K562 (cell line): ENCODE data around the gene VIPR1. TPM values are rescaled to one million over a fixed set of nuclear protein-coding genes. Genes with fewer than 3 reads are reported as not detected.

Source experiments
- CBX5 ChIP-seq: IDR thresholded peaks from 2 replicates; pipeline ENCODE4 v1.6.1; 2014; ENCODE audit warnings: low read depth, borderline replicate concordance
- MAFF ChIP-seq: IDR thresholded peaks from 2 replicates; pipeline ENCODE4 v1.6.1; 2012; ENCODE audit warnings: low read length, improper control_type of control experiment
- MBD2 ChIP-seq: sonication (generic); IDR thresholded peaks from 2 replicates; pipeline ENCODE4 v1.6.1; 2016; ENCODE audit warnings: low read depth, borderline replicate concordance
- NCOA2 ChIP-seq, 2 experiments: fragments of 450-650 bp; IDR thresholded peaks; 2 replicates each; pipeline ENCODE4 v1.6.1; 2018; ENCODE audit warnings: mild to moderate bottlenecking in 2 of 2, moderate library complexity in 1 of 2; ENCODE audit not compliant: partially characterized antibody in 2 of 2
- PML ChIP-seq: IDR thresholded peaks from 2 replicates; pipeline ENCODE4 v1.6.1; 2012; ENCODE audit warnings: low read length, inconsistent platforms
- PTBP1 ChIP-seq: fragments of 200-400 bp; formaldehyde crosslinking; IDR thresholded peaks from 2 replicates; pipeline ENCODE4 v1.6.1; 2017; ENCODE audit warnings: low read depth, low read length
- SNAPC5 ChIP-seq: fragments of 250-450 bp; sonication (Bioruptor Pico); IDR thresholded peaks from 2 replicates; pipeline ENCODE4 v1.8.0; 2021; ENCODE audit warnings: moderate library complexity, mild to moderate bottlenecking, inconsistent platforms
- SP1 ChIP-seq: sonication (generic); formaldehyde crosslinking; IDR thresholded peaks from 2 replicates; pipeline ENCODE4 v1.8.1; 2022; ENCODE audit warnings: mild to moderate bottlenecking, missing genetic modification reagents
- TAF1 ChIP-seq: IDR thresholded peaks from 2 replicates; pipeline ENCODE4 v1.6.1; 2011; ENCODE audit warnings: mild to moderate bottlenecking, low read length, moderate library complexity; ENCODE audit not compliant: insufficient read depth, control insufficient read depth, severe bottlenecking; ENCODE audit errors: extremely low read depth
- THRAP3 ChIP-seq: fragments of 450-650 bp; IDR thresholded peaks from 2 replicates; pipeline ENCODE4 v1.6.1; 2016; ENCODE audit warnings: mild to moderate bottlenecking, inconsistent platforms, borderline replicate concordance
- ZFP30 ChIP-seq: fragments of 250-450 bp; sonication (Bioruptor Pico); IDR thresholded peaks from 2 replicates; pipeline ENCODE4 v1.8.0; 2022; ENCODE audit warnings: moderate library complexity, mild to moderate bottlenecking, inconsistent platforms, borderline replicate concordance
- ZNF41 ChIP-seq: fragments of 250-450 bp; sonication (Bioruptor Pico); conservative IDR thresholded peaks from 2 replicates; pipeline ENCODE4 v1.4.0; 2020; ENCODE audit warnings: mild to moderate bottlenecking
- ZNF444 ChIP-seq: fragments of 250-450 bp; sonication (Bioruptor Pico); IDR thresholded peaks from 2 replicates; pipeline ENCODE4 v1.4.0; 2020; ENCODE audit warnings: mild to moderate bottlenecking, moderate library complexity
- polyA plus RNA-seq, 8 experiments: library from polyadenylated mRNA; depleted of rRNA in 4 of 8; stranded (reverse) in 5 of 8; unstranded in 3 of 8; fragments of >200 nt; fragmentation: Nextera tagmentation in 2 of 8; fragmentation: Illumina TruSeq in 1 of 8; extraction: Ambion mirVana in 2 of 8; extraction: Trizol in 1 of 8; gene quantifications; 2 replicates each; pipeline versions ENCODE4 v1.2.1 to v1.2.3, GENCODE V29; 2011 to 2014; ENCODE audit warnings: inconsistent platforms in 1 of 8, missing spikeins in 1 of 8
- total RNA-seq, 7 experiments: library from RNA; depleted of rRNA in 6 of 7; stranded (reverse); fragments of >200 nt in 6 of 7; fragmentation: Illumina TruSeq in 2 of 7; extraction: Trizol in 2 of 7; gene quantifications; 2 replicates each; pipeline versions ENCODE4 v1.2.1 to v1.2.3, GENCODE V29; 2011 to 2021; ENCODE audit warnings: low replicate concordance in 1 of 7
- TF ChIP-seq, protein P1 (sequence below): fragments of 450-650 bp; IDR thresholded peaks from 2 replicates; pipeline ENCODE4 v1.6.1; 2016; ENCODE audit warnings: low read depth
- TF ChIP-seq, protein P2 (sequence below): fragments of 250-450 bp; sonication (Bioruptor Pico); IDR thresholded peaks from 2 replicates; pipeline ENCODE4 v1.8.0; 2021; ENCODE audit warnings: moderate library complexity, mild to moderate bottlenecking, inconsistent platforms
- TF ChIP-seq, protein P3 (sequence below), 2 experiments: fragments of 450-650 bp; conservative IDR thresholded peaks; 2 replicates each; pipeline ENCODE4 v1.6.1; 2017; ENCODE audit warnings: mild to moderate bottlenecking in 2 of 2, moderate library complexity in 2 of 2

Gene VIPR1
- total and polyA plus RNA-seq, 9 of the 15 experiments (the other 6 are each of a cell fraction or from before 2014, with no cell fraction given), result 0.04 to 0.38 (median 0.12) TPM; not detected in 3

- TF ChIP-seq MAFF (no peak), ZFP30 (CRISPR knock-in tag) (no peak), PTBP1 (no peak), SP1 (peak; percentile 91), THRAP3 (no peak), TAF1 (peak; percentile 37), ZNF41 (CRISPR knock-in tag) (no peak), NCOA2 (IDR thresholded peaks at IDR 0.05; ENCODE audit: partially characterized antibody in 2 of 2) (no peak), SNAPC5 (CRISPR knock-in tag) (no peak), MBD2 (peak; percentile 86; the same call in 1 of the 2 replicates), CBX5 (no peak), ZNF444 (CRISPR knock-in tag) (no peak), PML (peak; percentile 78)
- TF ChIP-seq, protein P1, sequence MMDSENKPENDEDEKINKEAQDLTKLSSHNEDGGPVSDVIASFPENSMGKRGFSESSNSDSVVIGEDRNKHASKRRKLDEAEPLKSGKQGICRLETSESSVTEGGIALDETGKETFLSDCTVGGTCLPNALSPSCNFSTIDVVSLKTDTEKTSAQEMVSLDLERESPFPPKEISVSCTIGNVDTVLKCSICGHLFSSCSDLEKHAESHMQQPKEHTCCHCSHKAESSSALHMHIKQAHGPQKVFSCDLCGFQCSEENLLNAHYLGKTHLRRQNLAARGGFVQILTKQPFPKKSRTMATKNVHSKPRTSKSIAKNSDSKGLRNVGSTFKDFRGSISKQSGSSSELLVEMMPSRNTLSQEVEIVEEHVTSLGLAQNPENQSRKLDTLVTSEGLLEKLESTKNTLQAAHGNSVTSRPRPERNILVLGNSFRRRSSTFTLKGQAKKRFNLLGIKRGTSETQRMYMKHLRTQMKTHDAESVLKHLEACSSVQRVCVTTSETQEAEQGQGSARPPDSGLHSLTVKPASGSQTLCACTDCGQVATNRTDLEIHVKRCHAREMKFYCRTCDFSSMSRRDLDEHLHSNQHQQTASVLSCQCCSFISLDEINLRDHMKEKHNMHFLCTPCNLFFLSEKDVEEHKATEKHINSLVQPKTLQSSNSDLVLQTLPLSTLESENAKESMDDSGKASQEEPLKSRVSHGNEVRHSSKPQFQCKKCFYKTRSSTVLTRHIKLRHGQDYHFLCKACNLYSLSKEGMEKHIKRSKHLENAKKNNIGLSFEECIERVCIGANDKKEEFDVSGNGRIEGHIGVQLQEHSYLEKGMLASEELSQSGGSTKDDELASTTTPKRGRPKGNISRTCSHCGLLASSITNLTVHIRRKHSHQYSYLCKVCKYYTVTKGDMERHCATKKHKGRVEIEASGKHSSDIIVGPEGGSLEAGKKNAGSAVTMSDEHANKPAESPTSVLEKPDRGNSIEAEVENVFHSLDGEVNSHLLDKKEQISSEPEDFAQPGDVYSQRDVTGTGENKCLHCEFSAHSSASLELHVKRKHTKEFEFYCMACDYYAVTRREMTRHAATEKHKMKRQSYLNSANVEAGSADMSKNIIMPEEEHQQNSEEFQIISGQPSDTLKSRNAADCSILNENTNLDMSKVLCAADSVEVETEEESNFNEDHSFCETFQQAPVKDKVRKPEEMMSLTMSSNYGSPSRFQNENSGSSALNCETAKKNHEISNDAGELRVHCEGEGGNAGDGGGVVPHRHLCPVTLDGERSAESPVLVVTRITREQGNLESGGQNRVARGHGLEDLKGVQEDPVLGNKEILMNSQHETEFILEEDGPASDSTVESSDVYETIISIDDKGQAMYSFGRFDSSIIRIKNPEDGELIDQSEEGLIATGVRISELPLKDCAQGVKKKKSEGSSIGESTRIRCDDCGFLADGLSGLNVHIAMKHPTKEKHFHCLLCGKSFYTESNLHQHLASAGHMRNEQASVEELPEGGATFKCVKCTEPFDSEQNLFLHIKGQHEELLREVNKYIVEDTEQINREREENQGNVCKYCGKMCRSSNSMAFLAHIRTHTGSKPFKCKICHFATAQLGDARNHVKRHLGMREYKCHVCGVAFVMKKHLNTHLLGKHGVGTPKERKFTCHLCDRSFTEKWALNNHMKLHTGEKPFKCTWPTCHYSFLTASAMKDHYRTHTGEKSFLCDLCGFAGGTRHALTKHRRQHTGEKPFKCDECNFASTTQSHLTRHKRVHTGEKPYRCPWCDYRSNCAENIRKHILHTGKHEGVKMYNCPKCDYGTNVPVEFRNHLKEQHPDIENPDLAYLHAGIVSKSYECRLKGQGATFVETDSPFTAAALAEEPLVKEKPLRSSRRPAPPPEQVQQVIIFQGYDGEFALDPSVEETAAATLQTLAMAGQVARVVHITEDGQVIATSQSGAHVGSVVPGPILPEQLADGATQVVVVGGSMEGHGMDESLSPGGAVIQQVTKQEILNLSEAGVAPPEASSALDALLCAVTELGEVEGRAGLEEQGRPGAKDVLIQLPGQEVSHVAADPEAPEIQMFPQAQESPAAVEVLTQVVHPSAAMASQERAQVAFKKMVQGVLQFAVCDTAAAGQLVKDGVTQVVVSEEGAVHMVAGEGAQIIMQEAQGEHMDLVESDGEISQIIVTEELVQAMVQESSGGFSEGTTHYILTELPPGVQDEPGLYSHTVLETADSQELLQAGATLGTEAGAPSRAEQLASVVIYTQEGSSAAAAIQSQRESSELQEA, result no peak
- TF ChIP-seq, protein P2, sequence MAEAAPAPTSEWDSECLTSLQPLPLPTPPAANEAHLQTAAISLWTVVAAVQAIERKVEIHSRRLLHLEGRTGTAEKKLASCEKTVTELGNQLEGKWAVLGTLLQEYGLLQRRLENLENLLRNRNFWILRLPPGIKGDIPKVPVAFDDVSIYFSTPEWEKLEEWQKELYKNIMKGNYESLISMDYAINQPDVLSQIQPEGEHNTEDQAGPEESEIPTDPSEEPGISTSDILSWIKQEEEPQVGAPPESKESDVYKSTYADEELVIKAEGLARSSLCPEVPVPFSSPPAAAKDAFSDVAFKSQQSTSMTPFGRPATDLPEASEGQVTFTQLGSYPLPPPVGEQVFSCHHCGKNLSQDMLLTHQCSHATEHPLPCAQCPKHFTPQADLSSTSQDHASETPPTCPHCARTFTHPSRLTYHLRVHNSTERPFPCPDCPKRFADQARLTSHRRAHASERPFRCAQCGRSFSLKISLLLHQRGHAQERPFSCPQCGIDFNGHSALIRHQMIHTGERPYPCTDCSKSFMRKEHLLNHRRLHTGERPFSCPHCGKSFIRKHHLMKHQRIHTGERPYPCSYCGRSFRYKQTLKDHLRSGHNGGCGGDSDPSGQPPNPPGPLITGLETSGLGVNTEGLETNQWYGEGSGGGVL (CRISPR knock-in tag), result no peak
- TF ChIP-seq, protein P3, sequence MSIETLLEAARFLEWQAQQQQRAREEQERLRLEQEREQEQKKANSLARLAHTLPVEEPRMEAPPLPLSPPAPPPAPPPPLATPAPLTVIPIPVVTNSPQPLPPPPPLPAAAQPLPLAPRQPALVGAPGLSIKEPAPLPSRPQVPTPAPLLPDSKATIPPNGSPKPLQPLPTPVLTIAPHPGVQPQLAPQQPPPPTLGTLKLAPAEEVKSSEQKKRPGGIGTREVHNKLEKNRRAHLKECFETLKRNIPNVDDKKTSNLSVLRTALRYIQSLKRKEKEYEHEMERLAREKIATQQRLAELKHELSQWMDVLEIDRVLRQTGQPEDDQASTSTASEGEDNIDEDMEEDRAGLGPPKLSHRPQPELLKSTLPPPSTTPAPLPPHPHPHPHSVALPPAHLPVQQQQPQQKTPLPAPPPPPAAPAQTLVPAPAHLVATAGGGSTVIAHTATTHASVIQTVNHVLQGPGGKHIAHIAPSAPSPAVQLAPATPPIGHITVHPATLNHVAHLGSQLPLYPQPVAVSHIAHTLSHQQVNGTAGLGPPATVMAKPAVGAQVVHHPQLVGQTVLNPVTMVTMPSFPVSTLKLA (conservative IDR thresholded peaks at IDR 0.05), result peak; percentile 97 to 99
Observed at GRCh38 chr3:42581709-42582473, 79.4 kb downstream of the VIPR1 start, which contains the start of gene SEC22C (continued).
